WERI-Rb-1 (cell line): ENCODE data around the gene LRRC43.

Experiments used
- DNase-seq: peaks from one replicate; pipeline ENCODE4 v3.0.0-alpha.2; 2020
- H3K27ac ChIP-seq: fragments of 250-450 bp; sonication (Bioruptor Pico); 2 replicates; pipeline ENCODE4 v1.5.1; 2020; ENCODE audit warnings: mild to moderate bottlenecking, moderate library complexity
- H3K27me3 ChIP-seq: fragments of 250-450 bp; sonication (Bioruptor Pico); 2 replicates; pipeline ENCODE4 v1.5.1; 2021; ENCODE audit warnings: mild to moderate bottlenecking, low read depth, moderate library complexity; ENCODE audit not compliant: insufficient read depth, severe bottlenecking
- H3K36me3 ChIP-seq: fragments of 250-450 bp; sonication (Bioruptor Pico); 2 replicates; pipeline ENCODE4 v1.5.1; 2020; ENCODE audit warnings: mild to moderate bottlenecking, moderate library complexity
- H3K4me3 ChIP-seq: 2 replicates; pipeline ENCODE4 v1.5.1; 2011; ENCODE audit warnings: low read depth, mild to moderate bottlenecking, control low read depth, low read length
- H3K9me3 ChIP-seq: fragments of 250-450 bp; sonication (Bioruptor Pico); 2 replicates; pipeline ENCODE4 v1.5.1; 2021; ENCODE audit warnings: mild to moderate bottlenecking, moderate library complexity; ENCODE audit not compliant: severe bottlenecking
- CTCF ChIP-seq: IDR thresholded peaks from 2 replicates; pipeline ENCODE4 v1.5.1; 2011; ENCODE audit warnings: low read depth, mild to moderate bottlenecking, control low read depth, inconsistent platforms, low read length

The LRRC43 gene

GRCh38 chr12:122203301-122204166, 20.6 kb downstream of the LRRC43 start, which contains the start of gene B3GNT4:
B3GNT4 (plus strand) TSS chr12:122203709; CDS start chr12:122204619, 910 bp downstream.
- H3K4me3 ChIP-seq: peak within 1 kb of the TSS; percentile 50
- H3K36me3 ChIP-seq: peaks cover 19% of the 10 kb centered on the region
- H3K27me3 ChIP-seq: peaks cover 9% of the 10 kb centered on the region
- H3K27ac ChIP-seq: no peak within 1 kb of the TSS
- TF ChIP-seq CTCF: no peak
- no peaks in the 10 kb centered on the region for H3K9me3 ChIP-seq
- peak; percentile 75 for DNase-seq

GRCh38 chr12:122204167-122205052, 21.5 kb downstream of the LRRC43 start:
- Histone ChIP-seq H3K27ac (no peak overlapping the region), H3K36me3 (peaks cover 23% of the 10 kb centered on the region), H3K9me3 (no peaks in the 10 kb centered on the region), H3K27me3 (peaks cover 9% of the 10 kb centered on the region), H3K4me3 (peak overlapping the region; percentile 50)
- no peak for TF ChIP-seq CTCF
- DNase-seq: no peak

DNA sequence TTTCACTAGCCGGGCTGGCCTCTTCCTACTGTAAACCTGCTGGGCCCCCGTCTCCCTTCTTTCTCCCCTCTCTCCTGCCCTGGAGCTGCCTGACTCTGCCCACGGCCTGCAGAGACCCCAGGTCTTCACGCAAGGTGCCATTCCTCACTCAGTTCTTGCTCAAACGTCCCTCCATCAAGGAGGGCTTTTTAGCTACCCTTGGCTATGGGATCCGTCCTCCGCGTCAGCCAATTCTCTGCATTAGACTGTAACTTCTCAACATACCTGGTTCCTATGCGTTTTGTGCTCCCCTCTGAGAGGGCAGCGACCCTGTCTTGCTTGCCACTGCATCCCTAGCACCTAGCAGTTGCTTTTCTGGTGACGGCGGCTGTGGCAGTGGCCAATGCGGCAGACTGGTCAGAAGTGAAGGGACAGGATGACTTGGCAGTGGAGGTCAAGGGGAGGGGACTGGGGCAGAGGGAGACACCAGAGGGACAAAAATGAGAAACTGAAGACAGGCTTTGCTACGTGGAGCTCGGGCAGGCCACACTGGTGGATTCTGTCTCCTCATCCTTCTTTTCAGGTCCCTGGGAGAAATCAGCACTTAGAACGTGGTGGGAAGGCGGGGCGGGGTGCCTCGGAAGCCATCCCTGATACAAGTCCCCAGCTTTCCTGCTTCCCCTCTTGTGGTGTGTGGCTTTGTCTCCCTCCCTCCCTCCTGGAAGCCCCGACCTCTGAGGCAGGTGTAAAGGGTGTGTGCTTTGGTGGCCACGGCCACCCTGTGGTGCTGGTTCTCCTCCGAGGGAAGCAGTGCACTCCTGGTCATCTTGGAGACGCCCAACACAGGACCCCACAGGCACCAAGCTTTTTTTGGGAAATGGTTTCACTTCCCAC, 22.4 kb downstream of the LRRC43 start:
- no peak overlapping the region for H3K4me3 ChIP-seq
- no peak overlapping the region for H3K27ac ChIP-seq
- H3K27me3 ChIP-seq: peaks cover 9% of the 10 kb centered on the region
- DNase-seq: no peak
- peaks cover 32% of the 10 kb centered on the region for H3K36me3 ChIP-seq
- H3K9me3 ChIP-seq: no peaks in the 10 kb centered on the region
- no peak for TF ChIP-seq CTCF

DNA sequence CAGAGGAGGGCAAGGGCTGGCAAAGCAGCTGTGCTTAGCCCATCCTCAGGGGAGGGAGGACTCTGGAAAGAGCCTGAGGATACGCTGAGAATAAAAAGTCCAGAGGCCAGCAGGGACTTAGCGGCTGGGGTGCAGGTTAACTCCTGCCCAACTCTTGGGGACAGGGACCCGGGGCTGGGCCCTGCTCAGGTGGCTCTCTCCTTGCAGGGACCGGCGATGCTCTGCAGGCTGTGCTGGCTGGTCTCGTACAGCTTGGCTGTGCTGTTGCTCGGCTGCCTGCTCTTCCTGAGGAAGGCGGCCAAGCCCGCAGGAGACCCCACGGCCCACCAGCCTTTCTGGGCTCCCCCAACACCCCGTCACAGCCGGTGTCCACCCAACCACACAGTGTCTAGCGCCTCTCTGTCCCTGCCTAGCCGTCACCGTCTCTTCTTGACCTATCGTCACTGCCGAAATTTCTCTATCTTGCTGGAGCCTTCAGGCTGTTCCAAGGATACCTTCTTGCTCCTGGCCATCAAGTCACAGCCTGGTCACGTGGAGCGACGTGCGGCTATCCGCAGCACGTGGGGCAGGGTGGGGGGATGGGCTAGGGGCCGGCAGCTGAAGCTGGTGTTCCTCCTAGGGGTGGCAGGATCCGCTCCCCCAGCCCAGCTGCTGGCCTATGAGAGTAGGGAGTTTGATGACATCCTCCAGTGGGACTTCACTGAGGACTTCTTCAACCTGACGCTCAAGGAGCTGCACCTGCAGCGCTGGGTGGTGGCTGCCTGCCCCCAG, 23.4 kb downstream of the LRRC43 start:
- H3K36me3 ChIP-seq: peaks cover 39% of the 10 kb centered on the region
- no peaks in the 10 kb centered on the region for H3K9me3 ChIP-seq
- H3K27ac ChIP-seq: no peak overlapping the region
- DNase-seq: no peak
- no peak for TF ChIP-seq CTCF
- peaks cover 9% of the 10 kb centered on the region for H3K27me3 ChIP-seq
- no peak overlapping the region for H3K4me3 ChIP-seq

DNA sequence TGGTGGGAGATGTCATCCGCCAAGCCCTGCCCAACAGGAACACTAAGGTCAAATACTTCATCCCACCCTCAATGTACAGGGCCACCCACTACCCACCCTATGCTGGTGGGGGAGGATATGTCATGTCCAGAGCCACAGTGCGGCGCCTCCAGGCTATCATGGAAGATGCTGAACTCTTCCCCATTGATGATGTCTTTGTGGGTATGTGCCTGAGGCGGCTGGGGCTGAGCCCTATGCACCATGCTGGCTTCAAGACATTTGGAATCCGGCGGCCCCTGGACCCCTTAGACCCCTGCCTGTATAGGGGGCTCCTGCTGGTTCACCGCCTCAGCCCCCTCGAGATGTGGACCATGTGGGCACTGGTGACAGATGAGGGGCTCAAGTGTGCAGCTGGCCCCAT, 24.1 kb downstream of the LRRC43 start:
- H3K36me3 ChIP-seq: peaks cover 44% of the 10 kb centered on the region

More for the DNA sequence above, 24.1 kb downstream of the LRRC43 start:
- TF ChIP-seq CTCF: no peak
- no peak for DNase-seq
- Histone ChIP-seq H3K27me3 (peaks cover 9% of the 10 kb centered on the region), H3K9me3 (no peaks in the 10 kb centered on the region), H3K4me3 (no peak overlapping the region), H3K27ac (no peak overlapping the region)
